HEK293T (cell line): ENCODE measurements around the gene LPCAT1.

Source experiments
- BHLHE40 ChIP-seq: fragments of 450-650 bp; IDR thresholded peaks from 2 replicates; pipeline ENCODE4 v1.6.1; 2016; ENCODE audit warnings: mild to moderate bottlenecking, moderate library complexity, borderline replicate concordance
- ELF4 ChIP-seq: fragments of 450-650 bp; IDR thresholded peaks from 2 replicates; pipeline ENCODE4 v1.6.1; 2017; ENCODE audit warnings: antibody characterized with exemption
- FOXA1 ChIP-seq: fragments of 450-650 bp; IDR thresholded peaks from 2 replicates; pipeline ENCODE4 v1.6.1; 2016; ENCODE audit warnings: mild to moderate bottlenecking
- TARDBP ChIP-seq: fragments of 450-650 bp; IDR thresholded peaks from 2 replicates; pipeline ENCODE4 v1.6.1; 2016

DNA sequence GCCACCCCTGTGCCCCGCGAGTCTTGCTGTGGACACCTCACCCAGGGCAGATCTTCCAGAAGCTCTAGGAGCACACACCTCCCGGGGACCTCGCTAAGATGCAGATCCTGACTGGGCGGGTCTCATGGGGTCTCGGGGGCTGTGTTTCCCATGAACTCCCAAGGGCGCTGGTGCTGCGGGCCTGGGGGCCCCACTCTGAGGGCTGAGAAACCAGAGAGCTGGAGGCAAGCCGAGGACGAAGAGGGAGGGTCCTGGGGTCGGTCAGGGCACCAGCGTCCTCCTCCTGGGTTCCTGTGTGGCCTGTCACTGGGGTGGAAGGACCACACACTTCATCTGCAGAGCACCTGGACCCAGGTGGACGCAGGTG lies 108.7 kb downstream of the LPCAT1 start:
- TF ChIP-seq BHLHE40, result no peak
- no peak for TF ChIP-seq TARDBP
- TF ChIP-seq ELF4, result no peak
- no peak for TF ChIP-seq FOXA1
